PC-9 (cell line): ENCODE measurements around the gene RARS1.

Source experiments
- CTCF ChIP-seq: fragments of 200-600 bp; sonication (generic); conservative IDR thresholded peaks from 2 replicates; pipeline ENCODE4 v1.6.1; 2017; ENCODE audit warnings: mixed run types, antibody characterized with exemption, mild to moderate bottlenecking, moderate library complexity
- EZH2 ChIP-seq: fragments of 200-600 bp; sonication (generic); IDR thresholded peaks from 2 replicates; pipeline ENCODE4 v1.8.0; 2017; ENCODE audit warnings: antibody characterized with exemption, low read depth

GRCh38 chr5:168525856-168526255 lies 39.6 kb downstream of the RARS1 start:
- TF ChIP-seq CTCF: no peak
- no peak for TF ChIP-seq EZH2
